GM23248 (cell line): ENCODE measurements around the gene PIAS3. TPM values are rescaled to one million over a fixed set of nuclear protein-coding genes. Genes with fewer than 3 reads are reported as not detected.
A peak's percentile ranks its signal among the peaks of the same experiment; 100 is the strongest.

Experiments used
- DNase-seq: peaks from one replicate; pipeline ENCODE4 v3.0.0-alpha.2; 2015
- H2AFZ ChIP-seq: fragments of 200-600 bp; sonication (generic); 2 replicates; pipeline ENCODE4 v1.6.1; 2016; ENCODE audit warnings: antibody characterized with exemption
- H3F3A ChIP-seq: fragments of 200-600 bp; sonication (generic); 2 replicates; pipeline ENCODE4 v1.6.1; 2016; ENCODE audit warnings: mild to moderate bottlenecking, antibody characterized with exemption, mixed run types; ENCODE audit not compliant: insufficient read depth
- H3K27ac ChIP-seq: fragments of 200-600 bp; sonication (generic); 2 replicates; pipeline ENCODE4 v1.5.1; 2016; ENCODE audit warnings: mild to moderate bottlenecking
- H3K27me3 ChIP-seq: fragments of 200-600 bp; sonication (generic); replicated peaks from 2 replicates; pipeline ENCODE4 v1.6.1; 2016; ENCODE audit warnings: mild to moderate bottlenecking; ENCODE audit not compliant: insufficient read depth
- H3K36me3 ChIP-seq: fragments of 200-600 bp; sonication (generic); 2 replicates; pipeline ENCODE4 v1.6.1; 2016; ENCODE audit warnings: low read depth, mild to moderate bottlenecking
- H3K4me1 ChIP-seq: fragments of 200-600 bp; sonication (generic); 2 replicates; pipeline ENCODE4 v1.6.1; 2016; ENCODE audit warnings: mild to moderate bottlenecking; ENCODE audit not compliant: insufficient read depth
- H3K4me2 ChIP-seq: fragments of 200-600 bp; sonication (generic); one replicate; pipeline ENCODE4 v1.6.1; 2016; ENCODE audit warnings: mild to moderate bottlenecking; ENCODE audit not compliant: unreplicated experiment
- H3K4me3 ChIP-seq: fragments of 200-600 bp; sonication (generic); 2 replicates; pipeline ENCODE4 v1.5.1; 2016; ENCODE audit warnings: mild to moderate bottlenecking
- H3K79me2 ChIP-seq: fragments of 200-600 bp; sonication (generic); 2 replicates; pipeline ENCODE4 v1.6.1; 2016; ENCODE audit warnings: mild to moderate bottlenecking; ENCODE audit not compliant: insufficient read depth
- H3K9ac ChIP-seq: fragments of 200-600 bp; sonication (generic); 2 replicates; pipeline ENCODE4 v1.6.1; 2016; ENCODE audit warnings: mild to moderate bottlenecking
- H3K9me2 ChIP-seq: fragments of 200-600 bp; sonication (generic); 2 replicates; pipeline ENCODE4 v1.6.1; 2016; ENCODE audit warnings: mixed run types, mild to moderate bottlenecking, moderate library complexity; ENCODE audit not compliant: insufficient read depth
- H3K9me3 ChIP-seq: fragments of 200-600 bp; sonication (generic); one replicate; pipeline ENCODE4 v1.6.1; 2017; ENCODE audit warnings: low read depth
- H4K20me1 ChIP-seq: fragments of 200-600 bp; sonication (generic); 2 replicates; pipeline ENCODE4 v1.6.0; 2016; ENCODE audit not compliant: insufficient read depth
- EZH2 ChIP-seq: fragments of 200-600 bp; sonication (generic); IDR thresholded peaks from 2 replicates; pipeline ENCODE4 v1.6.1; 2018; ENCODE audit warnings: antibody characterized with exemption, mild to moderate bottlenecking; ENCODE audit not compliant: insufficient read depth, poor library complexity, severe bottlenecking
- EZH2phosphoT487 ChIP-seq: fragments of 200-600 bp; sonication (generic); IDR thresholded peaks from 2 replicates; pipeline ENCODE4 v1.6.1; 2018; ENCODE audit warnings: antibody characterized with exemption, moderate library complexity, mild to moderate bottlenecking, low read depth; ENCODE audit not compliant: insufficient read depth
- WGBS, 2 experiments: methylation state at CpG; one replicate each; pipeline ENCODE4 v1.1.6; 2015 to 2017; ENCODE audit warnings: low lambda C conversion rate in 2 of 2, low coverage in 1 of 2; ENCODE audit errors: missing lambda C conversion rate in 2 of 2; 5-methylcytosine and 5-hydroxymethylcytosine counted together
- in situ Hi-C: fragments of 300-500 bp; cut with MboI; formaldehyde crosslinking; loops from 2 replicates; pipeline ENCODE4 v1.15.0; 2020
- polyA plus RNA-seq: library from polyadenylated mRNA; unstranded; fragments of >200 nt; fragmentation: Nextera tagmentation; extraction: Ambion mirVana; gene quantifications from 2 replicates; pipeline ENCODE4 v1.2.1, GENCODE V29; 2016
- total RNA-seq: library from RNA; depleted of rRNA; stranded (reverse); fragments of >200 nt; shearing (Covaris generic); gene quantifications from 2 replicates; pipeline ENCODE4 v1.2.3, GENCODE V29; 2014

The PIAS3 gene
- total and polyA plus RNA-seq, 2 experiments from 2014 or later, result 22.2 to 63.0 TPM

DNA sequence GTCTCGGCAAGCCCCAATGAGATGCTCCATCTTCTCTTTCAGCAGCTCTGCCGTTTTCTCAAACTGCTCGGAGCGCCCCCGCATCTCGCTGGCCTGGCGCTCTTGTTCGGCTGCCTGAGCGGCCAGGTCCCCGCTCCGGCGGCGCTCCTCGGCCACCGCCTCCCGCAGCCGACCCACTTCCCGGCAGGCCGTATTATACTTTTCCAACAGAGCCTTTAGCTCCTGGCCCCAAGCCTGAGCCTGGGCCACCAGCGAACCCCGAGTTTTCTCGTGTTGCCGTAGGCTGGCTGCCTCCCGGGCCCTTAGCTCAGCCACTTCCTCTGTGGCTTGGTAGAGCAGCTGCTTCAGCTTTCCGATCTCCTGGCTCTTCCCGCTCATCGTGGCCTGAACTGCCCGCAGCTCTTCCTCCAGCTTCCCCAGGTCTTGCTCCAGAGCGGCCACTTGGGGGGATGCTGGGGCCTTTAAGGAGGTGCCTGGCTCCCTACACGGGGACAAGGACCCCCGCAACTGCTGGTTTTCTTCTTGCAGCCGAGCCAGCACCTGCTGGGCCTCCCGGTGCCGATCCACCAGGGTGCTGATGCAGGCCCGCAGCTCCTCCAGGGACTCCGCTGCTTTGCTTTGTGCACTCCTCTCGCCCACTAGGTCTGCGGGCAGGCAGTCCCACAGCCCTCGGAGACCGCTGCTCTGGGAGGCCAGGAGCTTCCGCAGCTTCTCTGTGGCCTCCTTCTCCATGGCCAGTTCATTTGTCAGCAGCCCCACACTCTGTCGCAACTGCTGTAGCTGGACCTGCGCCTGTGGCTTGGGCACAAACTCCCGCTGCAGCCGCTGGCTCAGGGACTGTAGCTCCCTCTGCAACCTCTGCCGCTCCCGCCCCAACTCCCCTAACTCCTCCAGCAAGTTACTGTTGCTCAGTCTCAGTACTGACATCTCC is 13.4 kb upstream of the PIAS3 start:
- Histone ChIP-seq H3K36me3 (no peaks in the 10 kb centered on the region), H3K4me3 (peak overlapping the region; percentile 62), H4K20me1 (no peaks in the 10 kb centered on the region), H3K4me1 (peaks cover 18% of the 10 kb centered on the region), H3K27ac (peak overlapping the region; percentile 21), H3K9ac (peak overlapping the region; percentile 65), H3K4me2 (peak overlapping the region; percentile 76), H3F3A (peaks cover 6% of the 10 kb centered on the region; the same call in 1 of the 2 replicates), H3K27me3 (no peaks in the 10 kb centered on the region), H3K9me3 (no peaks in the 10 kb centered on the region), H3K79me2 (no peaks in the 10 kb centered on the region), H2AFZ (peak overlapping the region; percentile 83), H3K9me2 (no peaks in the 10 kb centered on the region)
- WGBS, 2 experiments, result 5% methylated on average over 45 to 47 of the region's 47 CpGs
- DNase-seq, result peak; percentile 75
- TF ChIP-seq EZH2 (no peak), EZH2phosphoT487 (no peak)
- in situ Hi-C loops, result no loop called here

DNA sequence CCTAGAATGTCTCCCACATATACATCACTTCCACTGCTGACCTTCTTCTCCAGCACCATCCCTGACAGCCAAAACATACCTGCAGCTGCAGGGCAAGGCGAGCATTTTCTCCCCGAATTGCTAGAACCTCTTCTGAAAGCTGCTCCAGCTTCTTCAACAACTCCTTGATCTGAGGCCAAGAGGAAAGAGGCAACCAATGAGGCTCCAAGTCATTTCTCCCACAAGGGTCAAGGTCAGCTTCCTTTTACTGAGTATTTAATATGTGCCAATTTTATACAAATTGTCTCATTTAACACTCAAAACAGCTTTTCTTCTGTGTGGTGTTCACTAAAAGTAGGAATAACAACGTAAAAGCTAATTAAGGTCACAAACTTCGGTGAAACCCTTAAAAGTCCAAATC is 9.4 kb upstream of the PIAS3 start:
- Histone ChIP-seq H3K4me2 (no peak overlapping the region), H3K27ac (no peak overlapping the region), H3K9me3 (no peaks in the 10 kb centered on the region), H3K9ac (no peak overlapping the region), H3K4me1 (peaks cover 18% of the 10 kb centered on the region), H4K20me1 (no peaks in the 10 kb centered on the region), H3K27me3 (no peaks in the 10 kb centered on the region), H3K36me3 (no peaks in the 10 kb centered on the region), H3K4me3 (no peak overlapping the region), H3K79me2 (no peaks in the 10 kb centered on the region), H2AFZ (no peak overlapping the region), H3K9me2 (no peaks in the 10 kb centered on the region), H3F3A (peaks cover 6% of the 10 kb centered on the region; the same call in 1 of the 2 replicates)
- in situ Hi-C loops, result no loop called here
- 51 to 53% methylated on average over 4 of the region's 4 CpGs for WGBS, 2 experiments
- no peak for DNase-seq
- TF ChIP-seq EZH2phosphoT487 (no peak), EZH2 (no peak)

DNA sequence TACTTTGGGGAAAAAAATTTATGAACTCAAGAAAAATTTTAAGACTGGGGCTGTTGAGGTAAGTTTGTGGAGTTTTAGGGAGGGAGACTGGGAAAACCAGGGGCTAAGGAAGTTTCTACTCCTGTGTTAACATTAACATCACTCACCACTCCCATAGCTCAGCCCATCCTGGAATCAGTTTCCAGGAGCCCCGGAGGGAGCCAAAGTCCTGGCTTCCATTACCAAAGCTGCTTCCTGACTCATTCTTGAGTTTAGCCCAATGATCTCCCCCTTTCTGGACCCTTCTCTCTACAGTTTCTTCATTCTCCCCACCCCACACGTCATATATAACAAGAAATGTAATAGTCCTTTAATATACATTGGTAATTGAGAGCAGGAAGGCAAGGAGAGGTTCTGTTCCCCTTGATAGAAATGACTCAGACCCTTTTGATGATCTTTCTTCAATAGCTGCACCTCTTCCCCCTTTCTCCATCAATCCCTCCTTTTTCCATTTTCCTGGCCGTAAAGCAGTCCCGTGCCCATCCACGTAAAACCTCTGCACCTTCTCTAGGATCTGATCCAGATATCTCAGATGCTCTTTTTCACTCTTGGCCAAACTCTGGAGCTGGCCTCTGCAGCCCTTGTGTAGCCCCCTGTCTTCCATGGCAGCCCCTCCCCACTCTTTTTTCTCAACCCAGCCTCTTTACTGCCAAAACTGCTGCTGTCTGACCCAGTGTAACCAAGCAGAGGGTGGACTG is 4.6 kb upstream of the PIAS3 start:
- Histone ChIP-seq H3K27me3 (no peaks in the 10 kb centered on the region), H3K4me1 (no peaks in the 10 kb centered on the region), H3K79me2 (peaks cover under 1% of the 10 kb centered on the region), H3K9me2 (no peaks in the 10 kb centered on the region), H3K9me3 (no peaks in the 10 kb centered on the region), H3F3A (no peaks in the 10 kb centered on the region), H3K9ac (no peak overlapping the region), H4K20me1 (no peaks in the 10 kb centered on the region), H3K4me3 (no peak overlapping the region), H2AFZ (no peak overlapping the region), H3K36me3 (no peaks in the 10 kb centered on the region), H3K4me2 (no peak overlapping the region), H3K27ac (no peak overlapping the region)
- in situ Hi-C loops, result no loop called here
- 52 to 59% methylated on average over 5 of the region's 5 CpGs for WGBS, 2 experiments
- TF ChIP-seq EZH2phosphoT487 (no peak), EZH2 (no peak)
- DNase-seq, result no peak

DNA sequence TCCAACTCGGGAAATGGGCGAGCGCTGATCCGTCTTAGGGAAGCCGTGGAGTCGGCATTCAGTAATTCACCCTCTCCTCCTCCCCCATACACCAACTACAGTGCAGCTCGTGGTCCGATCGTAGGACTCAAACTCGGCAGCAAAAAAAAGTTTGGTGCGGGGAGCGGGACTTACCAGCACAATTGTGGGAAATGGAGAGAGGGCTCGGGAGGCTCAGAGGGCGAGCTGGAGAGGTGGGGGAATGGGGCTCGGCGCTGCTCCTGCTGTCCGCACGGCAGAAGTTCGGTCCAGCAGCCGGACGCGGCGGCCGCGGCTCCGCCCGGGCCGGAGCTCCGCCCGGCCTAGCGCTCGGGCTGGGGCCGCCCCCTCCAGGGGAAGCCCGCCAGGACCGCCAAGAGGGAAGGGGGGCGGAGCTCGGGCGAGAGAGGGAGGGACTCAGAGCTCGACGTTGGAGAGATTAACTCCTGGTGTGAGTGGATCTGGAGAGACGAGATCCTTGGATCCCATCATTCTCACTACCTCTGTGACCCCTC is 676 bp upstream of the PIAS3 start:
- Histone ChIP-seq H3K9me3 (no peaks in the 10 kb centered on the region), H3F3A (no peaks in the 10 kb centered on the region), H3K79me2 (peaks cover 26% of the 10 kb centered on the region), H3K9me2 (no peaks in the 10 kb centered on the region), H2AFZ (peak overlapping the region; percentile 89), H3K36me3 (peaks cover 15% of the 10 kb centered on the region), H3K27me3 (no peaks in the 10 kb centered on the region), H4K20me1 (no peaks in the 10 kb centered on the region), H3K4me2 (peak overlapping the region; percentile 79), H3K4me1 (peaks cover 11% of the 10 kb centered on the region; the same call in 1 of the 2 replicates), H3K9ac (peak overlapping the region; percentile 86), H3K4me3 (peak overlapping the region; percentile 96), H3K27ac (peak overlapping the region; percentile 77)
- DNase-seq, result peak; percentile 97
- in situ Hi-C loops, result loop anchor here (10.0 kb wide), 1 partner anchor 105 kb away; no protein-coding TSS in a partner anchor
- WGBS, 2 experiments, result 1% methylated on average over 33 to 38 of the region's 41 CpGs
- no peak for TF ChIP-seq EZH2
- no peak for TF ChIP-seq EZH2phosphoT487
